Stimulated activated naive B cell treated with anti-CD40 and anti-IgM and Interleukin-4, amounts not matched to agents 10 μg/mL and 1 μg/mL and 100 μg/mL, for 72 hours (primary cell): Measurements from ENCODE around the gene STK11.
A peak's percentile ranks its signal among the peaks of the same experiment; 100 is the strongest.

ENCODE experiments used
- ATAC-seq, 2 donors: fragments of 150-1000 bp; cut with Tn5 transposase; replicated peaks; 2 replicates each; pipeline ENCODE4 v1.10.0; 2021; ENCODE audit warnings: moderate library complexity in 1 of 2
- DNase-seq: peaks from one replicate; pipeline ENCODE4 v3.0.0; 2021
- H3K27ac Mint-ChIP-seq: one replicate; pipeline ENCODE4 v1.8.0; 2022; ENCODE audit warnings: mild to moderate bottlenecking, mixed read lengths
- H3K27me3 Mint-ChIP-seq, 2 donors: one replicate each; pipeline ENCODE4 v1.8.0; 2022; ENCODE audit warnings: mixed read lengths in 2 of 2
- H3K36me3 Mint-ChIP-seq, 2 donors: one replicate each; pipeline ENCODE4 v1.8.0; 2022; ENCODE audit warnings: mixed read lengths in 2 of 2, mild to moderate bottlenecking in 1 of 2
- H3K4me1 Mint-ChIP-seq, 2 donors: one replicate each; pipeline ENCODE4 v1.8.0; 2022; ENCODE audit warnings: mixed read lengths in 2 of 2, mild to moderate bottlenecking in 1 of 2
- H3K4me3 Mint-ChIP-seq, 2 donors: one replicate each; pipeline ENCODE4 v1.8.0; 2022; ENCODE audit warnings: mild to moderate bottlenecking in 2 of 2, mixed read lengths in 2 of 2, moderate library complexity in 1 of 2
- H3K9me3 Mint-ChIP-seq, 2 donors: one replicate each; pipeline ENCODE4 v1.8.0; 2022; ENCODE audit warnings: mixed read lengths in 2 of 2, mild to moderate bottlenecking in 1 of 2

Gene STK11

GRCh38 chr19:1211494-1212234 is 6.1 kb downstream of the STK11 start:
- no peaks in the 10 kb centered on the region for H3K27me3 Mint-ChIP-seq
- H3K4me1 Mint-ChIP-seq = peaks cover 34 to 49% of the 10 kb centered on the region in 2 donors
- peaks cover 28 to 43% of the 10 kb centered on the region in 2 donors for H3K36me3 Mint-ChIP-seq
- peak overlapping the region; percentile 37 for H3K27ac Mint-ChIP-seq
- no peaks in the 10 kb centered on the region for H3K9me3 Mint-ChIP-seq
- no peak overlapping the region for H3K4me3 Mint-ChIP-seq
- DNase-seq = no peak
- ATAC-seq = no peak

GRCh38 chr19:1213391-1214286 is 8.1 kb downstream of the STK11 start:
- H3K4me1 Mint-ChIP-seq = peaks cover 22 to 32% of the 10 kb centered on the region in 2 donors
- ATAC-seq = peak; percentile 87 to 95
- peaks cover 24 to 35% of the 10 kb centered on the region in 2 donors for H3K36me3 Mint-ChIP-seq
- no peaks in the 10 kb centered on the region for H3K27me3 Mint-ChIP-seq
- peak; percentile 69 for DNase-seq
- H3K9me3 Mint-ChIP-seq = no peaks in the 10 kb centered on the region
- H3K27ac Mint-ChIP-seq = peak overlapping the region; percentile 97
- H3K4me3 Mint-ChIP-seq = peak overlapping the region; percentile 63 to 78

- peaks cover 22 to 32% of the 10 kb centered on the region in 2 donors for H3K4me1 Mint-ChIP-seq
- H3K27ac Mint-ChIP-seq = peak overlapping the region; percentile 97
- H3K27me3 Mint-ChIP-seq = no peaks in the 10 kb centered on the region
- no peak for DNase-seq
- no peaks in the 10 kb centered on the region for H3K9me3 Mint-ChIP-seq
- H3K4me3 Mint-ChIP-seq = peak overlapping the region; percentile 63 to 78
- peaks cover 24 to 35% of the 10 kb centered on the region in 2 donors for H3K36me3 Mint-ChIP-seq
- ATAC-seq = no peak
These were observed 8.8 kb downstream of the STK11 start for GRCh38 chr19:1214299-1214861.

- no peaks in the 10 kb centered on the region for H3K27me3 Mint-ChIP-seq
- peaks cover 24 to 29% of the 10 kb centered on the region in 2 donors for H3K36me3 Mint-ChIP-seq
- ATAC-seq (no peak), DNase-seq (no peak)
- H3K27ac Mint-ChIP-seq = no peak overlapping the region
- no peak overlapping the region for H3K4me3 Mint-ChIP-seq
- H3K9me3 Mint-ChIP-seq = no peaks in the 10 kb centered on the region
- peaks cover 19 to 25% of the 10 kb centered on the region in 2 donors for H3K4me1 Mint-ChIP-seq
These were observed 9.5 kb downstream of the STK11 start for GRCh38 chr19:1214862-1215731.

- DNase-seq (no peak), ATAC-seq (no peak)
- Mint-ChIP-seq H3K4me1 (peaks cover 17 to 18% of the 10 kb centered on the region in 2 donors), H3K36me3 (peaks cover 22 to 24% of the 10 kb centered on the region in 2 donors), H3K4me3 (no peak overlapping the region), H3K27me3 (no peaks in the 10 kb centered on the region), H3K27ac (no peak overlapping the region), H3K9me3 (no peaks in the 10 kb centered on the region)
These were observed 11.2 kb downstream of the STK11 start for GRCh38 chr19:1216756-1217155.

GRCh38 chr19:1217366-1217765 is 11.8 kb downstream of the STK11 start:
- H3K9me3 Mint-ChIP-seq = no peaks in the 10 kb centered on the region
- no peak overlapping the region for H3K27ac Mint-ChIP-seq
- H3K4me1 Mint-ChIP-seq = peaks cover 16% of the 10 kb centered on the region in 2 donors

GRCh38 chr19:1218751-1219567 is 13.4 kb downstream of the STK11 start:
- Mint-ChIP-seq H3K27me3 (no peaks in the 10 kb centered on the region), H3K4me1 (peaks cover 7% of the 10 kb centered on the region in 2 donors), H3K9me3 (no peaks in the 10 kb centered on the region), H3K27ac (no peak overlapping the region), H3K4me3 (no peak overlapping the region), H3K36me3 (peaks cover 15 to 17% of the 10 kb centered on the region in 2 donors)
- DNase-seq = no peak
- ATAC-seq = no peak

More at GRCh38 chr19:1217366-1217765, 11.8 kb downstream of the STK11 start:
- no peak for ATAC-seq
- DNase-seq = no peak
- Mint-ChIP-seq H3K27me3 (no peaks in the 10 kb centered on the region), H3K4me3 (no peak overlapping the region), H3K36me3 (peaks cover 21 to 23% of the 10 kb centered on the region in 2 donors)

GRCh38 chr19:1219786-1220476 is 14.4 kb downstream of the STK11 start:
- Mint-ChIP-seq H3K36me3 (peaks cover 13 to 14% of the 10 kb centered on the region in 2 donors), H3K27me3 (no peaks in the 10 kb centered on the region), H3K4me3 (no peak overlapping the region), H3K4me1 (peaks cover 0 to 1% of the 10 kb centered on the region in 2 donors), H3K9me3 (no peaks in the 10 kb centered on the region), H3K27ac (no peak overlapping the region)
- ATAC-seq (no peak), DNase-seq (no peak)

- no peaks in the 10 kb centered on the region for H3K27me3 Mint-ChIP-seq
- peaks cover 11 to 14% of the 10 kb centered on the region in 2 donors for H3K36me3 Mint-ChIP-seq
- H3K9me3 Mint-ChIP-seq = no peaks in the 10 kb centered on the region
- no peak overlapping the region for H3K4me3 Mint-ChIP-seq
- DNase-seq (no peak), ATAC-seq (no peak)
- no peak overlapping the region for H3K27ac Mint-ChIP-seq
- H3K4me1 Mint-ChIP-seq = peaks cover 0 to 1% of the 10 kb centered on the region in 2 donors
These were observed 14.9 kb downstream of the STK11 start for GRCh38 chr19:1220477-1220930.

- H3K36me3 Mint-ChIP-seq = peaks cover 8 to 12% of the 10 kb centered on the region in 2 donors
- peak overlapping the region; percentile 25 for H3K27ac Mint-ChIP-seq
- peaks cover 0 to 1% of the 10 kb centered on the region in 2 donors for H3K4me1 Mint-ChIP-seq
- no peak overlapping the region for H3K4me3 Mint-ChIP-seq
- DNase-seq (no peak), ATAC-seq (no peak)
- H3K9me3 Mint-ChIP-seq = no peaks in the 10 kb centered on the region
- no peaks in the 10 kb centered on the region for H3K27me3 Mint-ChIP-seq
These were observed 15.7 kb downstream of the STK11 start for GRCh38 chr19:1220976-1221903.

- no peaks in the 10 kb centered on the region for H3K27me3 Mint-ChIP-seq
- no peak overlapping the region for H3K4me3 Mint-ChIP-seq
- H3K9me3 Mint-ChIP-seq = no peaks in the 10 kb centered on the region
- DNase-seq (no peak), ATAC-seq (no peak)
- H3K27ac Mint-ChIP-seq = no peak overlapping the region
- H3K4me1 Mint-ChIP-seq = peaks cover 0 to 1% of the 10 kb centered on the region in 2 donors
- peaks cover 8 to 10% of the 10 kb centered on the region in 2 donors for H3K36me3 Mint-ChIP-seq
These were observed 16.3 kb downstream of the STK11 start for GRCh38 chr19:1221904-1222255.

GRCh38 chr19:1222394-1222793 is 16.8 kb downstream of the STK11 start:
- ATAC-seq = peak; percentile 41 to 53
- peaks cover 10 to 13% of the 10 kb centered on the region in 2 donors for H3K36me3 Mint-ChIP-seq
- no peaks in the 10 kb centered on the region for H3K9me3 Mint-ChIP-seq
- no peak overlapping the region for H3K27ac Mint-ChIP-seq
- peaks cover 0 to 1% of the 10 kb centered on the region in 2 donors for H3K4me1 Mint-ChIP-seq
- no peak overlapping the region for H3K4me3 Mint-ChIP-seq
- DNase-seq = no peak
- no peaks in the 10 kb centered on the region for H3K27me3 Mint-ChIP-seq
